ENCODE measurements around the gene ADORA2A. TPM values are rescaled to one million over a fixed set of nuclear protein-coding genes. Genes with fewer than 3 reads are reported as not detected.

The ADORA2A gene
- total RNA-seq, 1 donor from 2014 or later: 10.4 TPM

- Histone ChIP-seq H3K4me1 (ENCODE audit: control insufficient read depth in 3 of 3, insufficient read depth in 3 of 3, low read length in 3 of 3) (peaks cover 16 to 34% (median 31%) of the 10 kb centered on the region in 3 donors), H3K27me3 (ENCODE audit: control insufficient read depth in 3 of 3, insufficient read depth in 3 of 3, low read length in 3 of 3) (peaks cover 0 to 10% (median 10%) of the 10 kb centered on the region in 3 donors), H3K27ac (ENCODE audit: low read depth, low read length) (peak overlapping the region; percentile 12), H3K36me3 (ENCODE audit: control insufficient read depth in 3 of 3, insufficient read depth in 3 of 3, low read length in 3 of 3) (no peaks in the 10 kb centered on the region), H3K9ac (ENCODE audit: low read depth in 1 of 3, low read length in 3 of 3) (peak overlapping the region in 2 of 3 donors; percentile 32 to 69), H3K9me3 (ENCODE audit: control insufficient read depth in 3 of 3, low read length in 3 of 3) (no peaks in the 10 kb centered on the region), H3K4me3 (ENCODE audit: low read length in 3 of 3) (peak overlapping the region; percentile 14 to 66 (median 61))
Measured at GRCh38 chr22:24424001-24424900, 3.1 kb upstream of the ADORA2A start.

GRCh38 chr22:24424901-24425775 is 2.3 kb upstream of the ADORA2A start:
- H3K27me3 ChIP-seq (ENCODE audit: control insufficient read depth in 3 of 3, insufficient read depth in 3 of 3, low read length in 3 of 3): peaks cover 0 to 10% (median 10%) of the 10 kb centered on the region in 3 donors
- H3K4me1 ChIP-seq (ENCODE audit: control insufficient read depth in 3 of 3, insufficient read depth in 3 of 3, low read length in 3 of 3): peaks cover 13 to 34% (median 23%) of the 10 kb centered on the region in 3 donors

GRCh38 chr22:24426436-24426835 is 963 bp upstream of the ADORA2A start:
- Histone ChIP-seq H3K9me3 (ENCODE audit: control insufficient read depth in 3 of 3, low read length in 3 of 3) (no peaks in the 10 kb centered on the region), H3K4me3 (ENCODE audit: low read length in 3 of 3) (no peak overlapping the region), H3K36me3 (ENCODE audit: control insufficient read depth in 3 of 3, insufficient read depth in 3 of 3, low read length in 3 of 3) (no peaks in the 10 kb centered on the region), H3K4me1 (ENCODE audit: control insufficient read depth in 3 of 3, insufficient read depth in 3 of 3, low read length in 3 of 3) (peaks cover 0 to 25% (median 16%) of the 10 kb centered on the region in 3 donors), H3K27me3 (ENCODE audit: control insufficient read depth in 3 of 3, insufficient read depth in 3 of 3, low read length in 3 of 3) (peaks cover 0 to 10% (median 7%) of the 10 kb centered on the region in 3 donors), H3K9ac (ENCODE audit: low read depth in 1 of 3, low read length in 3 of 3) (no peak overlapping the region), H3K27ac (ENCODE audit: low read depth, low read length) (no peak overlapping the region)

More at GRCh38 chr22:24424901-24425775, 2.3 kb upstream of the ADORA2A start:
- H3K27ac ChIP-seq (ENCODE audit: low read depth, low read length): no peak overlapping the region
- no peaks in the 10 kb centered on the region for H3K36me3 ChIP-seq (ENCODE audit: control insufficient read depth in 3 of 3, insufficient read depth in 3 of 3, low read length in 3 of 3)
- H3K9ac ChIP-seq (ENCODE audit: low read depth in 1 of 3, low read length in 3 of 3): peak overlapping the region in 2 of 3 donors; percentile 32 to 45
- no peaks in the 10 kb centered on the region for H3K9me3 ChIP-seq (ENCODE audit: control insufficient read depth in 3 of 3, low read length in 3 of 3)
- H3K4me3 ChIP-seq (ENCODE audit: low read length in 3 of 3): peak overlapping the region in 2 of 3 donors; percentile 14 to 20

- Histone ChIP-seq H3K9ac (ENCODE audit: low read depth in 1 of 3, low read length in 3 of 3) (no peak overlapping the region), H3K27ac (ENCODE audit: low read depth, low read length) (no peak overlapping the region), H3K36me3 (ENCODE audit: control insufficient read depth in 3 of 3, insufficient read depth in 3 of 3, low read length in 3 of 3) (no peaks in the 10 kb centered on the region), H3K27me3 (ENCODE audit: control insufficient read depth in 3 of 3, insufficient read depth in 3 of 3, low read length in 3 of 3) (peaks cover 0 to 10% (median 7%) of the 10 kb centered on the region in 3 donors), H3K4me1 (ENCODE audit: control insufficient read depth in 3 of 3, insufficient read depth in 3 of 3, low read length in 3 of 3) (peaks cover 2 to 25% (median 19%) of the 10 kb centered on the region in 3 donors), H3K4me3 (ENCODE audit: low read length in 3 of 3) (no peak overlapping the region), H3K9me3 (ENCODE audit: control insufficient read depth in 3 of 3, low read length in 3 of 3) (no peaks in the 10 kb centered on the region)
Measured at GRCh38 chr22:24426851-24427499, 424 bp upstream of the ADORA2A start.

- peaks cover 0 to 10% (median 7%) of the 10 kb centered on the region in 3 donors for H3K27me3 ChIP-seq (ENCODE audit: control insufficient read depth in 3 of 3, insufficient read depth in 3 of 3, low read length in 3 of 3)
- no peak overlapping the region for H3K27ac ChIP-seq (ENCODE audit: low read depth, low read length)
- H3K4me1 ChIP-seq (ENCODE audit: control insufficient read depth in 3 of 3, insufficient read depth in 3 of 3, low read length in 3 of 3): peaks cover 21 to 43% (median 35%) of the 10 kb centered on the region in 3 donors
- H3K36me3 ChIP-seq (ENCODE audit: control insufficient read depth in 3 of 3, insufficient read depth in 3 of 3, low read length in 3 of 3): no peaks in the 10 kb centered on the region
- H3K4me3 ChIP-seq (ENCODE audit: low read length in 3 of 3): no peak overlapping the region
- H3K9me3 ChIP-seq (ENCODE audit: control insufficient read depth in 3 of 3, low read length in 3 of 3): no peaks in the 10 kb centered on the region
- no peak overlapping the region for H3K9ac ChIP-seq (ENCODE audit: low read depth in 1 of 3, low read length in 3 of 3)
Measured at GRCh38 chr22:24428751-24429410, 1.5 kb downstream of the ADORA2A start.

GRCh38 chr22:24429411-24430365 is 2.3 kb downstream of the ADORA2A start:
- H3K4me1 ChIP-seq (ENCODE audit: control insufficient read depth in 3 of 3, insufficient read depth in 3 of 3, low read length in 3 of 3): peaks cover 29 to 51% (median 43%) of the 10 kb centered on the region in 3 donors
- no peak overlapping the region for H3K27ac ChIP-seq (ENCODE audit: low read depth, low read length)
- H3K4me3 ChIP-seq (ENCODE audit: low read length in 3 of 3): no peak overlapping the region
- no peaks in the 10 kb centered on the region for H3K9me3 ChIP-seq (ENCODE audit: control insufficient read depth in 3 of 3, low read length in 3 of 3)
- no peaks in the 10 kb centered on the region for H3K36me3 ChIP-seq (ENCODE audit: control insufficient read depth in 3 of 3, insufficient read depth in 3 of 3, low read length in 3 of 3)
- peak overlapping the region in 2 of 3 donors; percentile 12 to 25 for H3K9ac ChIP-seq (ENCODE audit: low read depth in 1 of 3, low read length in 3 of 3)
- H3K27me3 ChIP-seq (ENCODE audit: control insufficient read depth in 3 of 3, insufficient read depth in 3 of 3, low read length in 3 of 3): peaks cover 0 to 3% (median 1%) of the 10 kb centered on the region in 3 donors

- H3K4me3 ChIP-seq (ENCODE audit: low read length in 3 of 3): no peak overlapping the region
- H3K9me3 ChIP-seq (ENCODE audit: control insufficient read depth in 3 of 3, low read length in 3 of 3): no peaks in the 10 kb centered on the region
- peak overlapping the region in 2 of 3 donors; percentile 12 to 25 for H3K9ac ChIP-seq (ENCODE audit: low read depth in 1 of 3, low read length in 3 of 3)
- H3K36me3 ChIP-seq (ENCODE audit: control insufficient read depth in 3 of 3, insufficient read depth in 3 of 3, low read length in 3 of 3): no peaks in the 10 kb centered on the region
- H3K27ac ChIP-seq (ENCODE audit: low read depth, low read length): no peak overlapping the region
- H3K4me1 ChIP-seq (ENCODE audit: control insufficient read depth in 3 of 3, insufficient read depth in 3 of 3, low read length in 3 of 3): peaks cover 38 to 61% (median 53%) of the 10 kb centered on the region in 3 donors
- H3K27me3 ChIP-seq (ENCODE audit: control insufficient read depth in 3 of 3, insufficient read depth in 3 of 3, low read length in 3 of 3): no peaks in the 10 kb centered on the region
Measured at GRCh38 chr22:24430431-24431308, 3.3 kb downstream of the ADORA2A start.
